ENCODE measurements around the gene ABHD6.

DNA sequence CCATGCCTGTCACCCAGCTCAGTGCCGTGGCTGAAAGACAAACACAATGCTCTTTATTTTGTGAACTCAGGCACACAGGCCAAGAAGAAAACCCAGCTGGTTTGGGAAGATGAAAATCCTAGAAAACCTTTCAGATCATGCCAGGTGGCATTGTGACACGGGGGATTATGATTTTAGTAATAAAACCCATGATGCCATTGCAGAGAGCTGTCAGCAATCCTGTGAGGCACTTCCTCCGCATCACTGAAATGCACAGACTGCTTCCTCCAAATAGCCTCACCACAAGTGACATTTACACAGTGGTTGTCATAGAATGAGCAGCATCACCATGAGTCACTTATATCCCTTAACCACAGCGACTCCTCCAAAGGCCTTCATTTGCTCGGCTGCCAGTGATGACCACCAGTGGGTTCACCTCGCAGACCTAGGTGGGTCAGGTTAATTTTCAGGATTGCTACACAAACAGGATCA is 22.7 kb downstream of the ABHD6 start:
- TF ChIP-seq CTCF (IDR thresholded peaks at IDR 0.05) (no peak), POLR2A (IDR thresholded peaks at IDR 0.05) (no peak), EP300 (IDR thresholded peaks at IDR 0.05) (no peak)

Data from tibial nerve (tissue), 4 donors.